Gastroesophageal sphincter (tissue), 4 donors: Measurements from ENCODE around the gene WDR70. TPM values are rescaled to one million over a fixed set of nuclear protein-coding genes. Genes with fewer than 3 reads are reported as not detected.
A peak's percentile ranks its signal among the peaks of the same experiment; 100 is the strongest.
"Not testable (repeated sequence)": the region's sequence is repeated elsewhere in the genome, so short reads cannot be mapped to it uniquely, and the experiment has no call there.

Source experiments
- ATAC-seq: fragments of 150-250 bp; one replicate; pipeline ENCODE4 v1.9.1; 2016; ENCODE audit warnings: mild to moderate bottlenecking, moderate library complexity
- H3K27ac ChIP-seq, 4 donors: fragments of 200-600 bp; sonication (generic) in 3 of 4; 1 replicate in 3 of 4; 2 replicates in 1 of 4; pipeline ENCODE4 v1.5.1; 2016 to 2019
- H3K27me3 ChIP-seq: fragments of 200-600 bp; sonication (generic); one replicate; pipeline ENCODE4 v1.5.1; 2019
- H3K36me3 ChIP-seq, 2 donors: fragments of 200-600 bp; sonication (generic); one replicate each; pipeline ENCODE4 v1.5.1; 2019; ENCODE audit warnings: control low read depth in 1 of 2
- H3K4me1 ChIP-seq, 3 donors: fragments of 200-600 bp; sonication (generic); 1 replicate in 2 of 3; 2 replicates in 1 of 3; pipeline ENCODE4 v1.5.1; 2016 to 2019; ENCODE audit warnings: control low read depth in 2 of 3
- H3K4me3 ChIP-seq, 2 donors: fragments of 200-600 bp; sonication (generic); one replicate each; pipeline ENCODE4 v1.5.1; 2019; ENCODE audit warnings: mild to moderate bottlenecking in 1 of 2, moderate library complexity in 1 of 2
- H3K9me3 ChIP-seq, 3 donors: fragments of 200-600 bp; sonication (generic); one replicate each; pipeline ENCODE4 v1.5.1; 2017 to 2019; ENCODE audit warnings: control low read depth in 2 of 3
- EP300 ChIP-seq: sonication (generic); formaldehyde crosslinking; IDR thresholded peaks from one replicate; pipeline ENCODE4 v1.6.1; 2017; ENCODE audit warnings: antibody characterized with exemption, mild to moderate bottlenecking
- POLR2A ChIP-seq, 2 donors: fragments of 450-650 bp; IDR thresholded peaks; one replicate each; pipeline ENCODE4 v1.6.1; 2017; ENCODE audit warnings: antibody characterized with exemption in 2 of 2, mild to moderate bottlenecking in 2 of 2, moderate library complexity in 1 of 2
- POLR2AphosphoS5 ChIP-seq: sonication (generic); formaldehyde crosslinking; IDR thresholded peaks from one replicate; pipeline ENCODE4 v1.6.1; 2017; ENCODE audit warnings: antibody characterized with exemption
- WGBS, 2 donors: methylation state at CpG; one replicate each; pipeline ENCODE4 v1.1.5; 2018; ENCODE audit warnings: low coverage in 1 of 2; 5-methylcytosine and 5-hydroxymethylcytosine counted together
- total RNA-seq, 4 donors: library from RNA; depleted of rRNA; stranded (reverse); fragments of >200 nt; gene quantifications; one replicate each; pipeline ENCODE4 v1.1.0, GENCODE V29; 2016
- TF ChIP-seq, protein P1 (sequence below), 4 experiments: fragments of 200-600 bp in 2 of 4; fragments of 450-650 bp in 2 of 4; sonication (generic) in 1 of 4; IDR thresholded peaks; one replicate each; pipeline ENCODE4 v1.5.1; 2017 to 2019; ENCODE audit warnings: antibody characterized with exemption in 4 of 4, mild to moderate bottlenecking in 2 of 4, moderate library complexity in 2 of 4

The WDR70 gene
- total RNA-seq, 4 donors from 2014 or later = 15.5 to 24.3 (median 22.2) TPM

DNA sequence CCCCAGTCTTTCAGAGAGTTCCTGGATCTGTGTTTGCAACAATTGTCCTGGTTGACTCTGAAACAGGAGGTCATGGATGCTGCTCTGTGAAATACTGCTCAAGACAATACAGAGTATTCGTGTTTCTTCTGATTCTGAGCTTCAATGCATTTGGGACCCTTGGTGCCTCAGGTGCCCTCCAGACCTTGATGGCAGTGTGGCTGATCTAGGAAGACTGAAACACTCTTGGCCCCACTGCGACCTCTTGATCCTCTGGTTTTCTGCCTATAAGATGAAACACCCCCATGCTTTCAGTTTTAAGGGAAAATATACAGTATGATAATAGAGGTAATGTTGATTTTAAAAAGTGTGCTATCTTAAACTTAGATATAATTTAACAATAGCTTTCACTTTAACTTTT is 393.1 kb downstream of the WDR70 start:
- Histone ChIP-seq H3K36me3 (no peaks in the 10 kb centered on the region), H3K27me3 (no peaks in the 10 kb centered on the region), H3K9me3 (peaks cover 0 to 9% (median 0%) of the 10 kb centered on the region in 3 donors), H3K4me1 (peaks cover 0 to 31% (median 8%) of the 10 kb centered on the region in 3 donors), H3K4me3 (no peak overlapping the region), H3K27ac (no peak overlapping the region)
- WGBS, 2 donors = 87 to 96% methylated on average over 2 of the region's 2 CpGs
- ATAC-seq = no peak
- no peak for TF ChIP-seq EP300

- H3K9me3 ChIP-seq = peaks cover 0 to 9% (median 0%) of the 10 kb centered on the region in 3 donors
- H3K27ac ChIP-seq = no peak overlapping the region
- no peak for ATAC-seq
- H3K27me3 ChIP-seq = no peaks in the 10 kb centered on the region
- H3K36me3 ChIP-seq = no peaks in the 10 kb centered on the region
- WGBS, 2 donors = 86% methylated on average over 1 of the region's 1 CpG; no CpG with 5 or more reads in 1 of the 2 donors
- peaks cover 0 to 32% (median 8%) of the 10 kb centered on the region in 3 donors for H3K4me1 ChIP-seq
- TF ChIP-seq EP300 (no peak), POLR2AphosphoS5 (no peak)
- no peak overlapping the region for H3K4me3 ChIP-seq
These were observed 394.7 kb downstream of the WDR70 start for GRCh38 chr5:37773809-37774208.

DNA sequence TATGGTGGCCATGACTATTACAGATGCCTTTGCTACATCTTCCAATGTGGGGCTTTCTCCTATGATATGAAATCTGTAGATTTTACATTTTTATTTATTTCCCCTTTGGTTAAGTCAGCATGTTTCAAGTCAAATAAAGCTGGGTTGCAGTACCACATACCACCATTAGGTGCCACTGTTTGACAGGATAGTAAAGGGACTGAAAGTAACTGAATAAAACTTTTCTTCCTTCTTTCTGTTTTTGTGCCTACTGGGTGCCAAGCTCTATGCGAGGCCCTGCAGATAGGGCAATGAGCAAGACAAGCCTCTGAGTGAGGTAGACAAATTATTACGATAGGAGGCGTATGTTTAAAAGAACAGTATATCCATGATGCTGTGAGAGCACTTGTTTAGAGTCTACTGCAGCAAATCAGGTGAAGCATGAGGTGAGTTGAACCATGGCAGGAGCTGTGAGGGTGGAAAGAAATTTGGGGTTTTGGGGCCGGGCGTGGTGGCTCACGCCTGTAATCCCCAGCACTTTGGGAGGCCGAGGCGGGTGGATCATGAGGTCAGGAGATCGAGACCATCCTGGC is 395.9 kb downstream of the WDR70 start:
- no peaks in the 10 kb centered on the region for H3K36me3 ChIP-seq
- H3K27me3 ChIP-seq = no peaks in the 10 kb centered on the region
- 95 to 96% methylated on average over 4 to 9 of the region's 9 CpGs for WGBS, 2 donors
- no peak for ATAC-seq
- no peak for TF ChIP-seq POLR2AphosphoS5
- TF ChIP-seq, protein P1, sequence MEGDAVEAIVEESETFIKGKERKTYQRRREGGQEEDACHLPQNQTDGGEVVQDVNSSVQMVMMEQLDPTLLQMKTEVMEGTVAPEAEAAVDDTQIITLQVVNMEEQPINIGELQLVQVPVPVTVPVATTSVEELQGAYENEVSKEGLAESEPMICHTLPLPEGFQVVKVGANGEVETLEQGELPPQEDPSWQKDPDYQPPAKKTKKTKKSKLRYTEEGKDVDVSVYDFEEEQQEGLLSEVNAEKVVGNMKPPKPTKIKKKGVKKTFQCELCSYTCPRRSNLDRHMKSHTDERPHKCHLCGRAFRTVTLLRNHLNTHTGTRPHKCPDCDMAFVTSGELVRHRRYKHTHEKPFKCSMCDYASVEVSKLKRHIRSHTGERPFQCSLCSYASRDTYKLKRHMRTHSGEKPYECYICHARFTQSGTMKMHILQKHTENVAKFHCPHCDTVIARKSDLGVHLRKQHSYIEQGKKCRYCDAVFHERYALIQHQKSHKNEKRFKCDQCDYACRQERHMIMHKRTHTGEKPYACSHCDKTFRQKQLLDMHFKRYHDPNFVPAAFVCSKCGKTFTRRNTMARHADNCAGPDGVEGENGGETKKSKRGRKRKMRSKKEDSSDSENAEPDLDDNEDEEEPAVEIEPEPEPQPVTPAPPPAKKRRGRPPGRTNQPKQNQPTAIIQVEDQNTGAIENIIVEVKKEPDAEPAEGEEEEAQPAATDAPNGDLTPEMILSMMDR (IDR thresholded peaks at IDR 0.05) = peak; percentile 34 to 47 (median 41)
- TF ChIP-seq EP300 = no peak
- peaks cover 0 to 9% (median 0%) of the 10 kb centered on the region in 3 donors for H3K9me3 ChIP-seq
- peaks cover 0 to 32% (median 8%) of the 10 kb centered on the region in 3 donors for H3K4me1 ChIP-seq
- no peak overlapping the region for H3K4me3 ChIP-seq
- H3K27ac ChIP-seq = no peak overlapping the region

DNA sequence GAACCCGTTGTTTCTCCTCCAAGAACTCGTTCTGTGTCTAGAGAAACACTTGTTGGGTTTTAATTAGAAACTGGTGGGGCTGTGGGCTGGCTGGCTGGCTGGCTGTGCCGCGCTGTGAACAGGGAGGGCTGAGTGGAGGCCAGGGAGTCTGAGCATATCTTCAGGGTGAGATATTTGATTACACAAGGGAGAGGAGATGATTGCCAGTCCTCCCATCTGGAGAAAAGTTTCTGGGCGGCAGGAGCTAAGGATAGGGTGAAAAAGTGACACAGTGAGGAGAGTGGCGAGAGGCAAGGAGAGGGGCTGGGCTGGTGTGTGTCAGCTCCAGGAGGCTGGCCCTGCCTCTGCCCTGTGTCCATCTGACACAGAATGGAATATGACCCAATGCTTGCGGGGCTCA is 397.7 kb downstream of the WDR70 start:
- TF ChIP-seq, protein P1 (IDR thresholded peaks at IDR 0.05) = no peak
- no peak for TF ChIP-seq POLR2A (IDR thresholded peaks at IDR 0.05)
- TF ChIP-seq EP300 = no peak
- TF ChIP-seq POLR2AphosphoS5 = no peak
- H3K9me3 ChIP-seq = peaks cover 0 to 9% (median 0%) of the 10 kb centered on the region in 3 donors
- H3K27me3 ChIP-seq = no peaks in the 10 kb centered on the region
- ATAC-seq = peak; percentile 79
- H3K36me3 ChIP-seq = no peaks in the 10 kb centered on the region
- H3K27ac ChIP-seq = peak overlapping the region in 3 of 4 donors; percentile 39 to 68 (median 65)
- peaks cover 0 to 17% (median 0%) of the 10 kb centered on the region in 3 donors for H3K4me1 ChIP-seq
- 16 to 51% methylated on average over 4 to 7 of the region's 7 CpGs for WGBS, 2 donors
- H3K4me3 ChIP-seq = no peak overlapping the region

DNA sequence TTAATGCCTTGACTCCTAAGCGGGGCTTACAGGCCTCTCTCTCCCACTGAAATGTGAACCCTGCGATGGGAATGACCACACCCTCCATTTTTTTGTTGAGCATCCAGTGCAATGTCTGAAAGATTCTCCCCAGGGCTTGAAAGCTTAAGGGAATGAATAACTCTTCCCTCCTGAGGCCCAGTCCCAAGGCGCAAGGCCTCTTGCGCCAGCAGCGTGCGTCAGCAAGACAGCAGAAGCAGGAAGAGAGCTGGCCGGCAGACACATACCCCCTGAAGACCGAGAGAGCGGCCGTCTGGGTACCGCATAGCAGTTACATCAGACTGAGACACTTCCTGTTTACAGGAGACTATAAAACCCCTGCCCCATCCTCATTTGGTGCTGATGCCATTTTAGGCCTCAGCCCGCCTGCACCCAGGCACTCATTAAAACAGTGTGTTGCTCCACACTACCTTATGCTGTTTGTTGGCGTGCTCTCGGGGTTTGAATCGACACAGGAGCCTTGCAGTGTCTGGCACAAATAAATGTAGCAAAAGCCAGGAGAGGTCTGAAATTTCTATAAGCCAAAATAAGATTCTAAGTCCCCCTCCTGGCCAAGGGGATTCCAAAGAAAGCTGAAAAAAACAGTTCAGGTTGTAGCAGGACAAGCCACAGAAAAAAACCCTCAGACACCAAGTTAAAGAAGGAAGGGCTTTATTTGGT is 398.5 kb downstream of the WDR70 start:
- Histone ChIP-seq H3K27me3 (no peaks in the 10 kb centered on the region), H3K4me3 (no peak overlapping the region), H3K4me1 (peaks cover 0 to 17% (median 0%) of the 10 kb centered on the region in 3 donors), H3K36me3 (no peaks in the 10 kb centered on the region), H3K27ac (peak overlapping the region in 3 of 4 donors; percentile 39 to 68 (median 65)), H3K9me3 (peaks cover 0 to 9% (median 0%) of the 10 kb centered on the region in 3 donors)
- no peak for ATAC-seq
- 76% methylated on average over 7 of the region's 15 CpGs; no CpG with 5 or more reads in 1 of the 2 donors for WGBS, 2 donors
- TF ChIP-seq POLR2AphosphoS5 = no peak
- TF ChIP-seq, protein P1 (IDR thresholded peaks at IDR 0.05) = no peak

- H3K9me3 ChIP-seq, H3K27ac ChIP-seq, H3K27me3 ChIP-seq, ATAC-seq, H3K36me3 ChIP-seq, H3K4me3 ChIP-seq, H3K4me1 ChIP-seq: not testable (repeated sequence)
- WGBS, 2 donors = 82 to 88% methylated on average over 4 to 8 of the region's 8 CpGs
These were observed 402.3 kb downstream of the WDR70 start for GRCh38 chr5:37781409-37781808.
